ENCODE measurements around the gene KATNA1.
"Not testable (repeated sequence)": the region's sequence is repeated elsewhere in the genome, so short reads cannot be mapped to it uniquely, and the experiment has no call there.

KATNA1 gene

GRCh38 chr6:149648148-149649145, at the start of gene KATNA1:
TSS of gene KATNA1 (minus strand) at chr6:149648714. CDS start at chr6:149638547, 10,167 bp downstream.
- DNase-seq: peak; percentile 86

DNA sequence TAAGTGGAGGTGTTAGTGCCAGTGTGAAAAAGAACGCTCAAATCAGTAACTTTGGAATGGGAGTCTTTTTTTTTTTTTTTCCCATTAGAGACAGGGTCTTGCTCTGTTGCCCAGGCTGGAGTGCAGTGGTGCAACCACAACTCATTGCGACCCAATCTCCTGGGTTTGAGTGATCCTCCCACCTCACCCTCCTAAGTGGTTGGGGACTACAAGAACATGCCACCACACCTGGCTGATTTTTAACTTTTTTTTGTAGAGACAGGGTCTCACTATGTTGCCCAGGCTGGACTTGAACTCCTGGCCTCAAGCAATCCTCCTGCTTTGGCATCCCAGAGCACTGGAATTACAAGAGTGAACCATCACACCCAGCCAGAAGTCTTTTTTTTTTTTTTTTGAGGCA, 49.7 kb upstream of the KATNA1 start:
- no peak for DNase-seq

GRCh38 chr6:149696901-149697300, 48.4 kb upstream of the KATNA1 start:
- DNase-seq: no peak

DNA sequence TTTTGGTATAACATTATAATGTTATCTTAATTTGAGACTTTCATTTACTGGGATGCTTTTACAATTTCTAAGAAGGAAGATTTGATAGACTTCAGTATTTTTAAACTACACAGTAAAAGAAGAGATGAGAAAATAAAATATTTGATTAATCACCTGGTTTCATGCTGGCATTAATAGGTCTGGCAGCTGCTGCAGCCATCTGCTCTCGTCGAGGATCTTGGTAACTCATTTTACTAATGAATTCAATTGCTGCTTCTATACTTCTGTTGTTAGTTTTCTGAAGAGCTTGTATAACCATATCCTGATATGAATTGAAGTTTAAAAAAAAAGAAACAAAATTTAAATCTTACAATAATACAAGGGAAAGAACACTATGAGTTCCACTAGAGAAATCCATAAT, 46.4 kb upstream of the KATNA1 start:
- no peak for DNase-seq

- no peak for DNase-seq
Measured at GRCh38 chr6:149691201-149691600, 42.7 kb upstream of the KATNA1 start.

DNA sequence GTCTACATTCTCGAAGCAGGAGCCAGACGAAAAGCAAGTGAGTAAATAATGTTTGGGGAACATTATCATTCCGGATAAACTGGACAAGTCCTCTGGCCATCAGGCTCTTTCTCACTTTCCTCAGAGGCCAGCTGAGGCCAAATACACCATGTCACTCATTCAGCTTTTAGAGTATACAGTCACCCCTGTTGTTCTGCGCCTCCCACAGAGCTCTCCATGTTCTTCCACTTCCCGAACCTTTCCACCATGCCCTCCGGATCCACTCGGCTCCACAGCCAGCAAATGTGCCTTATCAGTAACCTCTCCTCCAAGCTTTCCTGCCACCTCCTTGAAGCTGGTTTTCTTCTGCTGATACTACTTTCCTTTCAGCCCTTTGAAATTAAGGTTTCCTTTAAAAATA, 37.7 kb upstream of the KATNA1 start:
- no peak for DNase-seq

GRCh38 chr6:149683256-149683859, 34.8 kb upstream of the KATNA1 start:
- no peak for DNase-seq

DNA sequence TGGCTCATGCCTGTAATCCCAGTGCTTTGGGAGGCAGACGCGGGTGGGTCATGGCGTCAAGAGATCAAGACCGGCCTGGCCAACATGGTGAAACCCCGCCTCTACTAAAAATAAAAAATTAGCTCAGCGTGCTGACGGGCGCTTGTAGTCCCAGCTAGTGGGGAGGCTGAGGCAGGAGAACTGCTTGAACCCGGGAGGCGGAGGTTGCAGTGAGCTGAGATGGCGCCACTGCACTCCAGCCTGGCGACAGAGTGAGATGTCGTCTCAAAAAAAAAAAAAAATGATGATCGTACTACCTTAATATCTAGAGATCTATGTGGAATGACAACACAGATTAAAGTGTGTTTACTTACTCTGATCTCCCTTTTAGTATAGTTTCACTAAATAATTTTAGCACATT, 33.3 kb upstream of the KATNA1 start:
- DNase-seq: not testable (repeated sequence)

- no peak for DNase-seq
Measured at GRCh38 chr6:149681209-149681608, 32.7 kb upstream of the KATNA1 start.

GRCh38 chr6:149680503-149680902, 32.0 kb upstream of the KATNA1 start:
- DNase-seq: no peak

GRCh38 chr6:149672265-149672664, 23.8 kb upstream of the KATNA1 start:
- not testable (repeated sequence) for DNase-seq

DNA sequence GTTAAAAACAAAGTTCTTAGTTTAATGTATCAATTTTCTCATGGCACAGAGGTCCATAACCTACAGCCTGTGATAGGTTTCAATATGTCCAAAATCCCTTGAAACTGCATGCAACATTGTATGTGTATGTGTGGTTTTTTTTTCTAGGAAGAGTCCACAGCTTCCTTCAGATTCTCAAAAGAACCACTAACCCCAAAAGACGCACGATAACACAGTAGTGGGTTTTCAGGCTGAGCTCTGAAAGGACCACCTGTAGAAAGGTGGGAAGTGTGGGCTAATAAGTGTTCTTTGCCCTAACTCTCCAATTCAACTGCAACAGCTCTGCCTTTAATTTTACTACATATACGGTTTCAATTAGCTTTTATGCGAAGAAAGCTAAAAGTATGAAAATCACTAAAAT, 11.5 kb upstream of the KATNA1 start:
- no peak for DNase-seq

GRCh38 chr6:149657441-149657840, 8.9 kb upstream of the KATNA1 start:
- DNase-seq: no peak

DNA sequence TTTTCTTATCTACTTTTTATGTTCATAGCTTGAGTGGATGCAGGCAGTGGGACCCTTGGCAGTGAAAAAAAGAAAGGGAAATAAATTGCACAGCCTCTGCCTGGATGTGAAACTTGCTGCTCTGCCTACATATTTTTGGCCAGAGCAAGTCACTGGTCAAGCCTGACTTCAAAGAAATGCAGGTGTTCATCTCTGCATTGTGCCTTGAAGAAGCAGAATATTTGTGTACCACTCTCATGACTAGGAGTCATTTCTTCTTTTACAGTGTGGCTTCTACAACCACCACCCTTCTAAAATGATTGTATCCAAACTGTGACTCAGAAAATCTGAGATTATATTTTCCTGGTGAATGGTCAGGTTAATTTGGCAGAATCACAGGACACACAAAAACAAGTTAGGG, 2.5 kb upstream of the KATNA1 start:
- DNase-seq: no peak

GRCh38 chr6:149646599-149646998, 1.9 kb downstream of the KATNA1 start:
- DNase-seq: no peak

- DNase-seq: no peak
Measured at GRCh38 chr6:149642829-149643580, 5.5 kb downstream of the KATNA1 start.

DNA sequence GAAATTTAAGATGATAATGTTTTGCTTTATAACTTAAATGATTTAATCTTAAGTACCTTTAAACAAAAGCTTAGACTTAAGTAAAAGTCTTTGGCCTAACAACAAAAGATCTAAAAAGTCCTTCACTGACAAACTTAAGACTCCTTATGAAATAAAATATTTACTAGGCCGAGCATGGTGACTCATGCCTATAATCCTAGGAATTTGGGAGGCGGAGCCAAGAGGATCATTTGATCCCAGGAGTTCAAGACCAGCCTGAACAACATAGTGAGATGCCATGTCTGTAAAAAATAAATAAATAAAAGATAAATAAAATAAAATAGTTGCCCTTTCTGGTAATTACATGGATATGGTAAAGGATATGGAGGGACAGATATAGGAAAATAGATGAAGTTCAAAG, 12.4 kb downstream of the KATNA1 start:
- no peak for DNase-seq

GRCh38 chr6:149634315-149634714, 14.2 kb downstream of the KATNA1 start:
- no peak for DNase-seq

DNA sequence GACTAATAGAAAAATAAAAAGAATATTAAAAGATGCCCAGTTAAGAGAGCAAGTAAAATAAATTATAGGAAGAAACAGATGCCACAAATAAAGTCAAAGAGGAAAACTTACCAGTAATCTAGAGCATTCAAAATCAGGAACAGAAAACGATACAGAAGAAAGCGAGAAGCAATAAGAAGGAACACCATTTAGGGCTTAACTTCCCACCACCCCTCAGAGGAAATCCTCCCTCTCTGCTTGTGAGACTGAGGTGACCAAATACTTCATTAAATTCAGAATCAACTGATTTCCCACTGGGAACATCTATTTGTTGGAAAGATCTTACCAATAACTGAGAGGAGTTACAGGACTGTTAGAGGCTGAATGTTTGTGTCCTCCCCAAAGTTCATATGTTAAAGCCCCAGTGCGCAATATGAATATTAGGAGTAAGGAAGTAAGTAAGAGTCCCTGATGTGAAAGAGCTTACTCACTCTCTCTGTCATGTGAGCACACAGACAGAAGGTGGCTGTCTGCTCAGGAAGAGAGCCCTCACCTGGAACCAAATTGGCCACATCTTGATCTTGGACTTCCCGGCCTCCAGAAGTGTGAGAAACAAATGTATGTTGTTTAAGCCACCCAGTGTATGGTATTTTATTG, 19.5 kb downstream of the KATNA1 start:
- no peak for DNase-seq

- DNase-seq: no peak
Measured at GRCh38 chr6:149627672-149628071, 20.8 kb downstream of the KATNA1 start.

DNA sequence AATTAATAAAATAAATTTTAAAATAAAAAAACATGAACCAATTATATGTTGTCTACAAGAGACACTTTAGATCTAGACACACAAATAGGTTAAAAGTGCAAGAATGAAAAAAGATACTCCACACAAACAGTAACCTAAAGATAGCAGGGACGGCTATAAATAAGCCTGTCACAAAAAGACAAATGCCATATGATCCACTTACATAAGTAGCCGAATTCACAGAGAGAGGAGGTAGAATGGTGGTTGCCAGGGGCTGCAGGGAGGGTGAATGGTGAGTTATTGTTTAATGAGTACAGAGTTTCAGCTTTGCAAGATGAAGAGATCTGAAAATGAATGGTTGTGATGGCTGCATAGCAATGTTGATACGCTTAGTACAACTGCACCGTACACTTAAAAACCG, 32.7 kb downstream of the KATNA1 start:
- DNase-seq: no peak

DNA sequence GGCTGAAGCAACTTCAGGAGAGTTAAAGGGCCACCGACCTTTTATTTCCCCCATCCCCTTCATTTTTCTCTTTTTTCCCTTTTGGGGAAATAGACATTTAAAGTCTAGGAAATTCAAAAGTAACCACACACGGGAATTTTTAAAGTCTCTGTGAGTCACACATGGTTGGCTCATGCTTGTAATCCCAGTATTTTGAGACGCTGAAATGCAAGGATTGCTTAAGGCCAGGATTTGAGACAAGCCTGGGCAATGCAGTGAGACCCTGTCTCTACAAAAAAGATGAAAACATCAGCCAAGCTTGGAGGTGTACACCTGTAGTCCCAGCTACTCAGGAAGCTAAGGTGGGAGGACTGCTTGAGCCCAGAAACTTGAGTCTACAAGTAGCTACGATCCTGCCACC, 34.2 kb downstream of the KATNA1 start:
- DNase-seq: no peak

DNA sequence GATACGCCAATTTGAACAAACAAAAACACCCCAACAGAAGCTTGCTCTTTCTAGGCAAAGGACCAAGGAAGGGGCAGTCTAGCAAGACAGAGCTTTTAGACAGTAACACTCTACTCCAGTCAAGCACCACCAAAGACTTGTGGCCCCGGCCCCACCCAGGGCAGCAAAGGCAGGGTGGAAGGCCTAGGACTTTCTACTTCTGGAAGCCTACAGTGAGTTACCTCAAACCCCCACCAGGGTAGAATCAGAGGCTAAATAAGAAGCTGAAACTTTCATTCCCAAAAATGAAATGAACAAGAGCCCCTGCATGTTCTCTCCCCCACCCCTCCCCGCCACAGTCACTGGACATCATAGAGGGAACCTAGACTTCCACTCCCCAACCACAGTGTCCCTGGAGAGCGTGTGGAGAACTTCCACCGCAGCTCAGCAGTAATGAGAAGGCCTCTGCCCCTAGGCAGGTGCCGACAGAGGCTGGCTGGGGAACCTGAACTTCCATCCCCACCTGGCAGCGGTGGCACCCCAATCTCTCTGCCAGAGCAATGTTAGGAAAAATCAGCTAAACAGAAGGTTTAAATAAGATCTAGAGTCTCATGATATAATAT, 40.0 kb downstream of the KATNA1 start:
- DNase-seq: no peak
